ENCODE data around the gene CHST12. TPM values are rescaled to one million over a fixed set of nuclear protein-coding genes. Genes with fewer than 3 reads are reported as not detected.
A peak's percentile ranks its signal among the peaks of the same experiment; 100 is the strongest.
"Not testable (repeated sequence)": the region's sequence is repeated elsewhere in the genome, so short reads cannot be mapped to it uniquely, and the experiment has no call there.

The CHST12 gene
- total RNA-seq, 6 donors from 2014 or later = 10.2 to 35.9 (median 27.8) TPM

DNA sequence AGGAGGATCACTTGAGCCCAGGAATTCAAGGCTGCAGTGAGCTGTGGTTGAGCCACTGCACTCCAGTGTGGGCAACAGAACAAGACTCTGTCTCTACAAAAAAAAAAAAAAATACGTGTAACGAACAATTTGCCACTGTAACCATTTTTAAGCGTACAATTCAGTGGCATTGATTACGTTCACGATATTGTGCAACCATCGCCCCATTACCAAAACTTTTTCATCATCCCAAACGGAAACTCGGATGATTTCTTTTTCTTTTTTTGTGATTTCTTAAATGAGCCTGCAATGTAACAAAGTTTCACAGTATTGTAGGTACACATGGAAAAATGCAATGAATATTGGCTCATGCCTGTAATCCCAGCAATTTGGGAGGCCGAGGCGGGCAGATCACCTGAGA, 63.3 kb downstream of the CHST12 start:
- no peaks in the 10 kb centered on the region for H3K36me3 ChIP-seq
- no peak overlapping the region for H3K4me3 ChIP-seq
- DNase-seq (no peak), ATAC-seq (ENCODE audit: low FRiP score in 2 of 2) (no peak)
- H3K27ac ChIP-seq = no peak overlapping the region
- no peaks in the 10 kb centered on the region for H3K9me3 ChIP-seq
- TF ChIP-seq, protein P1, sequence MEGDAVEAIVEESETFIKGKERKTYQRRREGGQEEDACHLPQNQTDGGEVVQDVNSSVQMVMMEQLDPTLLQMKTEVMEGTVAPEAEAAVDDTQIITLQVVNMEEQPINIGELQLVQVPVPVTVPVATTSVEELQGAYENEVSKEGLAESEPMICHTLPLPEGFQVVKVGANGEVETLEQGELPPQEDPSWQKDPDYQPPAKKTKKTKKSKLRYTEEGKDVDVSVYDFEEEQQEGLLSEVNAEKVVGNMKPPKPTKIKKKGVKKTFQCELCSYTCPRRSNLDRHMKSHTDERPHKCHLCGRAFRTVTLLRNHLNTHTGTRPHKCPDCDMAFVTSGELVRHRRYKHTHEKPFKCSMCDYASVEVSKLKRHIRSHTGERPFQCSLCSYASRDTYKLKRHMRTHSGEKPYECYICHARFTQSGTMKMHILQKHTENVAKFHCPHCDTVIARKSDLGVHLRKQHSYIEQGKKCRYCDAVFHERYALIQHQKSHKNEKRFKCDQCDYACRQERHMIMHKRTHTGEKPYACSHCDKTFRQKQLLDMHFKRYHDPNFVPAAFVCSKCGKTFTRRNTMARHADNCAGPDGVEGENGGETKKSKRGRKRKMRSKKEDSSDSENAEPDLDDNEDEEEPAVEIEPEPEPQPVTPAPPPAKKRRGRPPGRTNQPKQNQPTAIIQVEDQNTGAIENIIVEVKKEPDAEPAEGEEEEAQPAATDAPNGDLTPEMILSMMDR (IDR thresholded peaks at IDR 0.05) = no peak
- TF ChIP-seq POLR2AphosphoS5 (IDR thresholded peaks at IDR 0.05) = no peak
- TF ChIP-seq POLR2A (IDR thresholded peaks at IDR 0.05) = no peak
- no peak for TF ChIP-seq EP300 (IDR thresholded peaks at IDR 0.05)
- no peaks in the 10 kb centered on the region for H3K27me3 ChIP-seq
- 83 to 91% methylated on average over 10 of the region's 10 CpGs for WGBS, 2 donors
- peaks cover 6 to 12% (median 9%) of the 10 kb centered on the region in 4 donors for H3K4me1 ChIP-seq

DNA sequence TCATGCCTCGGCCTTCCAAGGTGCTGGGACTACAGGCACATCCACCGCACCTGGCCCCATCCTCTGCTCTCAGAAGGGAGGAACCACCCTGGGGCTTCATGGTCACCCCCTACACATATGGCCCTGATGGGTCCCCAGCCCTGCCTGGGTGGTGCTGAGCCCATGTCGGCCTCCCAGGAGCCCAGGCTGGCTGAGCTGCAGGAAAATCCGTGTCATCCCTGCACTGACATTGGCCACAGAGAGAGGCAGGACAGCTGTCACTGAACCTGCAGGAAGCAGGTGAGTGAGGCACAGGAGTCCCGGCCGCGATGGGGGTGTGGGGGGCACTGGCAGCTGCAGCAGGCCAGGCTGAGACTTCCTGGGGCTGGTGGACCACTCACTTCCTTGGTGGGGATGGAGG, 64.8 kb downstream of the CHST12 start:
- Histone ChIP-seq H3K9me3 (no peaks in the 10 kb centered on the region), H3K36me3 (no peaks in the 10 kb centered on the region), H3K4me1 (peaks cover 7 to 15% (median 11%) of the 10 kb centered on the region in 4 donors), H3K27me3 (no peaks in the 10 kb centered on the region), H3K27ac (no peak overlapping the region), H3K4me3 (no peak overlapping the region)
- peak in 1 of 2 donors; percentile 56 for DNase-seq
- peak in 1 of 2 donors; percentile 6 for ATAC-seq (ENCODE audit: low FRiP score in 2 of 2)
- 67% methylated on average over 5 of the region's 7 CpGs; no CpG with 5 or more reads in 1 of the 2 donors for WGBS, 2 donors
- TF ChIP-seq, protein P1 (IDR thresholded peaks at IDR 0.05) = no peak
- TF ChIP-seq POLR2AphosphoS5 (IDR thresholded peaks at IDR 0.05) (no peak), EP300 (IDR thresholded peaks at IDR 0.05) (no peak), POLR2A (IDR thresholded peaks at IDR 0.05) (no peak)

DNA sequence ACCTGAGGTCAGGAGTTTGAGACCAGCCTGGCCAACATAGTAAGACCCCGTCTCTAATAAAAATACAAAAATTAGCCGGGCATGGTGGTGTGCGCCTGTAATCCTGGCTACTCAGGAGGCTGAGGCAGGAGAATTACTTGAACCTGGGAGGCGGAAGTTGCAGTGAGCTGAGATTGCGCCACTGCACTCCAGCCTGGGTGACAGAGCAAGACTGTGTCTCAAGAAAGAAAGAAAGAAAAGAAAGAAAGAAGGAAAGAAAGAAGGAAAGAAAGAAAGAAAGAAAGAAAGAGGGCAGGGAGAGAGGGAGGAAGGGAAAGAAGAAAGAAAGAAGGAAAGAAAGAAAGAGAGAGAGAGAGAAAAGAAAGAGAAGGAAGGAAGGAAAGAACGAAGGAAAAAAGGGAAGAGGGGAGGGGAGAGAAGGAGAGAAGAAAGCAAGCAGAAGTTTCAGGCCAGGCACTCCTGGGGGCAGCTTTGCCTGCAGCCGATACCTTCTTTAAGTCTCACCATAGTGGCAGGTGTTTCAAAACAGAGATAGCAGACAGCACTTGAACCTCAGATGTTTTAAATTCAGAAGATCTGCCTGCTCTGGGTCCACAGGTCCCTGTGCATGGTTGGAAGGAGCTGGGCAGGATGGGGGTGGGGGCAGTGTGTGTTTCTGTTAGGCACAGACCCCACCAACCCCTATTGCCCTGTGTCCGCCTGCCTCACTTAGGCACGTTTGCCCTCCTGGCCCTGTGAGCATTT, 66.2 kb downstream of the CHST12 start:
- 75 to 78% methylated on average over 7 to 9 of the region's 9 CpGs for WGBS, 2 donors
- not testable (repeated sequence) for H3K4me3 ChIP-seq; H3K27ac ChIP-seq; H3K9me3 ChIP-seq; ATAC-seq (ENCODE audit: low FRiP score in 2 of 2); H3K27me3 ChIP-seq; DNase-seq; H3K36me3 ChIP-seq
- H3K4me1 ChIP-seq = peaks cover 7 to 15% (median 11%) of the 10 kb centered on the region in 4 donors

DNA sequence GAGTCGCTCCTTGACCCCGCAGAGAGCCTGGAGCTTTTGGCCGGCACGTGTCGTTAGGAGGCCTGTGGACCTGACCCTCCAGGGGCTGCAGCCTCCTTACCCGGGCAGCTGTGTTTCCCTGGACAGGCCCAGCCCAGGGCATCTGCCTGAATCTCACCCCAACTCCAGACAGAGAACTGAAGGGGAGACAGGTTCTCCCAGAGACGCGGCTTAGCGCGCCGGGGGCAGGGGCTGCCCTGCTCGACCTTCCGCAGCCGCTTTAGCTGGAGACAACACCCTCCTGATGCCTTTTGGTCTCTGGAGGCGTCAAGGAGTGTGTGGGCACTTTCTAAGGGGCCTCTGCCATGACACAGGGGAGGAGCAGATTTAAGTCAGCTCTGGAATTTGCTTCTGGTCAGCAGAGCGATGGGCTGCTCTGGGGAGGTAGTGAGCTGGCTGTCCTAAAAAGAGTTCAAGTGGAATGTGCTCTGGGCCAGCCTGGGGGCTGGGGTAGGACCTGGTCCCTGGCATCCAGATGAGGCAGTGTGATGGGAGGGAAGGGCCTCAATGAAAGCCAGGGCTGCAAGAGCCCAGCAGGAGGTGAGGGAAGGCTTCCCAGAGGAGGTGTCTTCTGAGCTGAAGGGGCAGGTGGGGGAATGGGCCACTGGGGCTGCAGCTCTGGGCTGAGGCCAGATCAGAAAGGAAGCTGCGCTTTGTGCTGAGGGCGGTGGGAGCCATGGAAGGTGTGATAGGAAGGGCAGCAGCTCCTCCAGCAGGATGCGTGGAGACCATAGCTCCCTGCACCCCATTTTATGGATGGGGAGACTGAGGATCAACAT, 67.0 kb downstream of the CHST12 start:
- no peak for TF ChIP-seq POLR2A (IDR thresholded peaks at IDR 0.05)
- no peak for TF ChIP-seq EP300 (IDR thresholded peaks at IDR 0.05)
- TF ChIP-seq, protein P1 (IDR thresholded peaks at IDR 0.05) = no peak
- TF ChIP-seq POLR2AphosphoS5 (IDR thresholded peaks at IDR 0.05) = no peak
- ATAC-seq (ENCODE audit: low FRiP score in 2 of 2) = no peak
- H3K27ac ChIP-seq = no peak overlapping the region
- H3K27me3 ChIP-seq = no peaks in the 10 kb centered on the region
- 89% methylated on average over 8 to 19 of the region's 19 CpGs for WGBS, 2 donors
- peaks cover 7 to 15% (median 11%) of the 10 kb centered on the region in 4 donors for H3K4me1 ChIP-seq
- H3K9me3 ChIP-seq = no peaks in the 10 kb centered on the region
- peak in 1 of 2 donors; percentile 61 for DNase-seq
- H3K36me3 ChIP-seq = no peaks in the 10 kb centered on the region
- H3K4me3 ChIP-seq = no peak overlapping the region

DNA sequence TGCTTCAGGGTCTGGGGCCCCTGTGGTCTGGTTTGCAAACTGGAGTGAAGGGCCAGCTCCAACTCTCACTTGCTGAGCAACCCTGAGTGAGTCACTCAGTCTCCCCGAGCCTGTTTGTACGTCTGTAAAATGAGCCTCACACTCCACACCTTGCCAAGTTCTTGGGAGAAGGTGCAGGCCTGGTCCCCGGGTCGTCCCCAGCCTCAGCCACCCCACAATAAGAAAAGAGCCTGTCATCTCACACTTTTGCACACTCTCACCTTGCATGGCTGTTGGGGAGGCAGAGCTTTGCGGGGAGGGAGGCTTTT, 67.6 kb downstream of the CHST12 start:
- Histone ChIP-seq H3K4me1 (peaks cover 7 to 15% (median 11%) of the 10 kb centered on the region in 4 donors), H3K27me3 (no peaks in the 10 kb centered on the region), H3K9me3 (no peaks in the 10 kb centered on the region), H3K36me3 (no peaks in the 10 kb centered on the region), H3K27ac (no peak overlapping the region), H3K4me3 (no peak overlapping the region)
- WGBS, 2 donors = 27 to 52% methylated on average over 4 to 5 of the region's 5 CpGs
- DNase-seq (no peak), ATAC-seq (ENCODE audit: low FRiP score in 2 of 2) (no peak)
- TF ChIP-seq, protein P1 (IDR thresholded peaks at IDR 0.05) = no peak
- TF ChIP-seq EP300 (IDR thresholded peaks at IDR 0.05) (no peak), POLR2A (IDR thresholded peaks at IDR 0.05) (no peak), POLR2AphosphoS5 (IDR thresholded peaks at IDR 0.05) (no peak)
